HepG2 (cell line): ENCODE measurements around the gene SSNA1. TPM values are rescaled to one million over a fixed set of nuclear protein-coding genes. Genes with fewer than 3 reads are reported as not detected.

Source experiments
- ATAC-seq: fragments of 200-7000 bp; cut with Tn5 transposase; 3 replicates; pipeline ENCODE4 v1.9.1; 2020; ENCODE audit warnings: mild to moderate bottlenecking, moderate library complexity
- BruUV-seq: library from RNA; stranded (reverse); fragments of 400-500 nt; replicated peaks from 2 replicates; lab custom pipeline; 2021; lab: Mats Ljungman, UMichigan
- CTCF ChIA-PET: fragments of 300-600 bp; formaldehyde crosslinking; extraction: SDS; loops from one replicate; lab custom pipeline; 2021; ENCODE audit warnings: low total read pairs, inconsistent platforms, low intra/inter-chr PET ratio; lab: Yijun Ruan, JAX
- POLR2A ChIA-PET: fragments of 350-600 bp; sonication (Branson Sonifier 250); formaldehyde crosslinking; loops from one replicate; lab custom pipeline; 2020; ENCODE audit warnings: antibody characterized with exemption, inconsistent platforms; lab: Yijun Ruan, JAX
- DNase-seq: peaks from one replicate; pipeline ENCODE4 v3.0.0-alpha.2; 2015; ENCODE audit warnings: low spot score
- FAIRE-seq: peaks from 3 replicates; lab custom pipeline; 2011; peaks lifted over from hg19 to GRCh38; lab: Jason Lieb, UNC
- H2AFZ ChIP-seq: one replicate; pipeline ENCODE4 v1.6.1; 2011; ENCODE audit warnings: low read length, inconsistent platforms
- H3K27ac ChIP-seq: fragments of 300-600 bp; 3 replicates; pipeline ENCODE4 v1.8.0; 2011; ENCODE audit warnings: mixed run types, mild to moderate bottlenecking, mixed read lengths, low read length, inconsistent platforms; ENCODE audit not compliant: insufficient read depth; ENCODE audit errors: extremely low read length
- H3K27me3 ChIP-seq, 2 experiments: fragments of 200-600 bp in 1 of 2; 2 replicates in 1 of 2; 3 replicates in 1 of 2; pipeline versions ENCODE4 v1.6.0 to v1.8.0; 2011; ENCODE audit warnings: low read length in 2 of 2, mild to moderate bottlenecking in 2 of 2, moderate library complexity in 2 of 2, inconsistent platforms in 1 of 2; ENCODE audit not compliant: insufficient read depth in 2 of 2, control insufficient read depth in 1 of 2
- H3K36me3 ChIP-seq, 2 experiments: fragments of 200-600 bp in 1 of 2; replicated peaks in 1 of 2; 2 replicates in 1 of 2; 3 replicates in 1 of 2; pipeline versions ENCODE4 v1.5.1 to v1.8.0; 2011; ENCODE audit warnings: low read length in 2 of 2, inconsistent platforms in 1 of 2; ENCODE audit not compliant: insufficient read depth in 2 of 2, control insufficient read depth in 1 of 2
- H3K4me1 ChIP-seq: 2 replicates; pipeline ENCODE4 v1.5.1; 2012; ENCODE audit warnings: low read length, inconsistent platforms; ENCODE audit not compliant: insufficient read depth
- H3K4me2 ChIP-seq: 2 replicates; pipeline ENCODE4 v1.6.0; 2011; ENCODE audit warnings: low read depth, low read length, inconsistent platforms
- H3K4me3 ChIP-seq, 3 experiments: fragments of 200-600 bp in 1 of 3; sonication (generic), shearing (Covaris generic) in 1 of 3; replicated peaks in 1 of 3; 2 replicates each; pipeline ENCODE4 v1.5.1; 2011 to 2016; ENCODE audit warnings: low read length in 3 of 3, inconsistent platforms in 2 of 3, low read depth in 2 of 3, mild to moderate bottlenecking in 2 of 3, control low read depth in 1 of 3, mixed read lengths in 1 of 3; ENCODE audit not compliant: insufficient read depth in 1 of 3
- H3K79me2 ChIP-seq: one replicate; pipeline ENCODE4 v1.6.1; 2011; ENCODE audit warnings: low read length, inconsistent platforms; ENCODE audit not compliant: insufficient read depth
- H3K9ac ChIP-seq: 2 replicates; pipeline ENCODE4 v1.6.0; 2011; ENCODE audit warnings: mild to moderate bottlenecking, low read depth, low read length, inconsistent platforms; ENCODE audit not compliant: insufficient read depth
- H3K9me3 ChIP-seq: 2 replicates; pipeline ENCODE4 v1.5.1; 2012; ENCODE audit warnings: mild to moderate bottlenecking, low read length
- H4K20me1 ChIP-seq: 2 replicates; pipeline ENCODE4 v1.6.0; 2011; ENCODE audit warnings: inconsistent platforms, mild to moderate bottlenecking, low read length, moderate library complexity; ENCODE audit not compliant: insufficient read depth
- AGO2 ChIP-seq: fragments of 200-400 bp; formaldehyde crosslinking; optimal IDR thresholded peaks from 2 replicates; pipeline ENCODE3; 2017; ENCODE audit warnings: mild to moderate bottlenecking, low read depth, low read length, moderate library complexity
- CSRNP2 ChIP-seq: sonication (generic); formaldehyde crosslinking; conservative IDR thresholded peaks from 2 replicates; pipeline ENCODE4 v1.8.0; 2022; ENCODE audit warnings: low read depth, missing genetic modification reagents
- CTCF ChIP-seq: sonication (generic); formaldehyde crosslinking; IDR thresholded peaks from 2 replicates; pipeline ENCODE4 v1.5.0; 2020; ENCODE audit warnings: mild to moderate bottlenecking, missing genetic modification reagents, moderate library complexity
- FOXP1 ChIP-seq, 2 experiments: fragments of 450-650 bp in 1 of 2; IDR thresholded peaks; 2 replicates each; pipeline ENCODE4 v1.6.1; 2017 to 2018; ENCODE audit warnings: antibody characterized with exemption in 1 of 2
- FUBP1 ChIP-seq: sonication (generic); formaldehyde crosslinking; IDR thresholded peaks from 2 replicates; pipeline ENCODE4 v1.5.1; 2020; ENCODE audit warnings: missing genetic modification reagents, mild to moderate bottlenecking, borderline replicate concordance
- HNRNPL ChIP-seq: fragments of 200-400 bp; formaldehyde crosslinking; IDR thresholded peaks from 2 replicates; pipeline ENCODE4 v1.6.1; 2017; ENCODE audit warnings: mild to moderate bottlenecking, low read depth, low read length
- HOXD1 ChIP-seq: sonication (generic); formaldehyde crosslinking; IDR thresholded peaks from 2 replicates; pipeline ENCODE4 v1.5.0; 2020; ENCODE audit warnings: missing genetic modification reagents
- TCF7 ChIP-seq: sonication (generic); IDR thresholded peaks from 2 replicates; pipeline ENCODE4 v1.6.1; 2016; ENCODE audit warnings: antibody characterized with exemption, low read depth
- ZNF747 ChIP-seq: sonication (generic); formaldehyde crosslinking; IDR thresholded peaks from 2 replicates; pipeline ENCODE4 v1.8.1; 2023; ENCODE audit warnings: missing genetic modification reagents, mild to moderate bottlenecking, borderline replicate concordance
- WGBS: methylation state at CpG from one replicate; pipeline ENCODE4 v1.1.6; 2017; ENCODE audit warnings: low lambda C conversion rate; 5-methylcytosine and 5-hydroxymethylcytosine counted together
- in situ Hi-C: cut with HindIII; loops from 2 replicates; pipeline ENCODE4 v1.10.0; 2017; ENCODE audit warnings: low pct_unique_long_range_greater_than_20kb; ENCODE audit not compliant: extremely low pct_ligation_motif_present
- intact Hi-C: fragments of 100-400 bp; cut with micrococcal nuclease; formaldehyde crosslinking; loops from one replicate; pipeline ENCODE4 v1.10.0; 2022; ENCODE audit not compliant: unreplicated experiment
- polyA plus RNA-seq, 8 experiments: library from polyadenylated mRNA; depleted of rRNA in 3 of 8; stranded (reverse) in 7 of 8; unstranded in 1 of 8; fragments of >200 nt; fragmentation: Illumina TruSeq in 4 of 8; extraction: Trizol in 4 of 8; gene quantifications; 2 replicates each; pipeline versions ENCODE4 v1.2.1 to v1.2.3, GENCODE V29; 2011 to 2016; ENCODE audit warnings: low read depth in 4 of 8, missing spikeins in 1 of 8, mixed read lengths in 1 of 8; ENCODE audit not compliant: insufficient read depth in 1 of 8
- total RNA-seq, 5 experiments: library from RNA; depleted of rRNA; stranded (reverse); fragments of >200 nt; fragmentation: Illumina TruSeq; extraction: Trizol; gene quantifications; 2 replicates each; pipeline ENCODE4 v1.2.3, GENCODE V29; 2016; ENCODE audit warnings: low read depth in 1 of 5

The SSNA1 gene
- total and polyA plus RNA-seq, 2 of the 13 experiments (the other 11 are each of a cell fraction or from before 2014, with no cell fraction given) = 35.9 to 49.4 TPM

- H3K27ac ChIP-seq = no peak overlapping the region
- TF ChIP-seq AGO2 = peak; percentile 85
- TF ChIP-seq ZNF747 (CRISPR knock-in tag) = no peak
- 93% methylated on average over 13 of the region's 13 CpGs for WGBS
- H3K4me1 ChIP-seq = peaks cover 7% of the 10 kb centered on the region
- H4K20me1 ChIP-seq = no peaks in the 10 kb centered on the region
- CTCF ChIA-PET = no interaction called here
- no peak for FAIRE-seq
- no peak overlapping the region for H2AFZ ChIP-seq
- no peaks in the 10 kb centered on the region; a peak in 1 of 5 replicates for H3K36me3 ChIP-seq
- no peak overlapping the region for H3K9ac ChIP-seq
- no peak for ATAC-seq
- no peaks in the 10 kb centered on the region for H3K27me3 ChIP-seq
- BruUV-seq = no TSS peak
- no peak for DNase-seq
- intact Hi-C loops = no loop called here
- H3K9me3 ChIP-seq = no peaks in the 10 kb centered on the region
- H3K4me2 ChIP-seq = no peak overlapping the region
- POLR2A ChIA-PET = no interaction called here
- in situ Hi-C loops = no loop called here
- no peak overlapping the region for H3K4me3 ChIP-seq
- peaks cover 3% of the 10 kb centered on the region for H3K79me2 ChIP-seq
Observed at GRCh38 chr9:137211532-137211931, 23.1 kb downstream of the SSNA1 start.

- Histone ChIP-seq H3K9ac (no peak overlapping the region), H2AFZ (no peak overlapping the region), H3K79me2 (no peaks in the 10 kb centered on the region), H3K9me3 (no peaks in the 10 kb centered on the region), H3K27me3 (no peaks in the 10 kb centered on the region), H3K4me1 (peaks cover 7% of the 10 kb centered on the region; the same call in 1 of the 2 replicates), H3K4me3 (no peak overlapping the region), H3K36me3 (no peaks in the 10 kb centered on the region; a peak in 1 of 5 replicates), H4K20me1 (no peaks in the 10 kb centered on the region), H3K4me2 (no peak overlapping the region), H3K27ac (no peak overlapping the region)
- TF ChIP-seq FOXP1 (IDR thresholded peaks at IDR 0.05) (no peak), FOXP1 (CRISPR knock-in tag; IDR thresholded peaks at IDR 0.05) (no peak), HOXD1 (no peak), TCF7 (no peak), CTCF (CRISPR knock-in tag) (peak; percentile 22; the same call in 1 of the 2 replicates), AGO2 (peak; percentile 0), HNRNPL (0 out of 2 replicates have a peak, but pooled peaks have one; percentile 74), CSRNP2 (CRISPR knock-in tag) (no peak), FUBP1 (no peak)
- DNase-seq (no peak), ATAC-seq (no peak), FAIRE-seq (no peak)
- WGBS = 92% methylated on average over 12 of the region's 21 CpGs
- in situ Hi-C loops = no loop called here
- CTCF ChIA-PET = no interaction called here
- POLR2A ChIA-PET = no interaction called here
- BruUV-seq = no TSS peak
- intact Hi-C loops = no loop called here
Observed at GRCh38 chr9:137212520-137212919, 24.0 kb downstream of the SSNA1 start.
